DMS153 (cell line): Measurements from ENCODE around the gene L1CAM.

Experiments used
- DNase-seq: peaks from one replicate; lab custom pipeline; 2025; lab: John Stamatoyannopoulos, UW

Gene L1CAM, protein sequence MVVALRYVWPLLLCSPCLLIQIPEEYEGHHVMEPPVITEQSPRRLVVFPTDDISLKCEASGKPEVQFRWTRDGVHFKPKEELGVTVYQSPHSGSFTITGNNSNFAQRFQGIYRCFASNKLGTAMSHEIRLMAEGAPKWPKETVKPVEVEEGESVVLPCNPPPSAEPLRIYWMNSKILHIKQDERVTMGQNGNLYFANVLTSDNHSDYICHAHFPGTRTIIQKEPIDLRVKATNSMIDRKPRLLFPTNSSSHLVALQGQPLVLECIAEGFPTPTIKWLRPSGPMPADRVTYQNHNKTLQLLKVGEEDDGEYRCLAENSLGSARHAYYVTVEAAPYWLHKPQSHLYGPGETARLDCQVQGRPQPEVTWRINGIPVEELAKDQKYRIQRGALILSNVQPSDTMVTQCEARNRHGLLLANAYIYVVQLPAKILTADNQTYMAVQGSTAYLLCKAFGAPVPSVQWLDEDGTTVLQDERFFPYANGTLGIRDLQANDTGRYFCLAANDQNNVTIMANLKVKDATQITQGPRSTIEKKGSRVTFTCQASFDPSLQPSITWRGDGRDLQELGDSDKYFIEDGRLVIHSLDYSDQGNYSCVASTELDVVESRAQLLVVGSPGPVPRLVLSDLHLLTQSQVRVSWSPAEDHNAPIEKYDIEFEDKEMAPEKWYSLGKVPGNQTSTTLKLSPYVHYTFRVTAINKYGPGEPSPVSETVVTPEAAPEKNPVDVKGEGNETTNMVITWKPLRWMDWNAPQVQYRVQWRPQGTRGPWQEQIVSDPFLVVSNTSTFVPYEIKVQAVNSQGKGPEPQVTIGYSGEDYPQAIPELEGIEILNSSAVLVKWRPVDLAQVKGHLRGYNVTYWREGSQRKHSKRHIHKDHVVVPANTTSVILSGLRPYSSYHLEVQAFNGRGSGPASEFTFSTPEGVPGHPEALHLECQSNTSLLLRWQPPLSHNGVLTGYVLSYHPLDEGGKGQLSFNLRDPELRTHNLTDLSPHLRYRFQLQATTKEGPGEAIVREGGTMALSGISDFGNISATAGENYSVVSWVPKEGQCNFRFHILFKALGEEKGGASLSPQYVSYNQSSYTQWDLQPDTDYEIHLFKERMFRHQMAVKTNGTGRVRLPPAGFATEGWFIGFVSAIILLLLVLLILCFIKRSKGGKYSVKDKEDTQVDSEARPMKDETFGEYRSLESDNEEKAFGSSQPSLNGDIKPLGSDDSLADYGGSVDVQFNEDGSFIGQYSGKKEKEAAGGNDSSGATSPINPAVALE

DNA sequence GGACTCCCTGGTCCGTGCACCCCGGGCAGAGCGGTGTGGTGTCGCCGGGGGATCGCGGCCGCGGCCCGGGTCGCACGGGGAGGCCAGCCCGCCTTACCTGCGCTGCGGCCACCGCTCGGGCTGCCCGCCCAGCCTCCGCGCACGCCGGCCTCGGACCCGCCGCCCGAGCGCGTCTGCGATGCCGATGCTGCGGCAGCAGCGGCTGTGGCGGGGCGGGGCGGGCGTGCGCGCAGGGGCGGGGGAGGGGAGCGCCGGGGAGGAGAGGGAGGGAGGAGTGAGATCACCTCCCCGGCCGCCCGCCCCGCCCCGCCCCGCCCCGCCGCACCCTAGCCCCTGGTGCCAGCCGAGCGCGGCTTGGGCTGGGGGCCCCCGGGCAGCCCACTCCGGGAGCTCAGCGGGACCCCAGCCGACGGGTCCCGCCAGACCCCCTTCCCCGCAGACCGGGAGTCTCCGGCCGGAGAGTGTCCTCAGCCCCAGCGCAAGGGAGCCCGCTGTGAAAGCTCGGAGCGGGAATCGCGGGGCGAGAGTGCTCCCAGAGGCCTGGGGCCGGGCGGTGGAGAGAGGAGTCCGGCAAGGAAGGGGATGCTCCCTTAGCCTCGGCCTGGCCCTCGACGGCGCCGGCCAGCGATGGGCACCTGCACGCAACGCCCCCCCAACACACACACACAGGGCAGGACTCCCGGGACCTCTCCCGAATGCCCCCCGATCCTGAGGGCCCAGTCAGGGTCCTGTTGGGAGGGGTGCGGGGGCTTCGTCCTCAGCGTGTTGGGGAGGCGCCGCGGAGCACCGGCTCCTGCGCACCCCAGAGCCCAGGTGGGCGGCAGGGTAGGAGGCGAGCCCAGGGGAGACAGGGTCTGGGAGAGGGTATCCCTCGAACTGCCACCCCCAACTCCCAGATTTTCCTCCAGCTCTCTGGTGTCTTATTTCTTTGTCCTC is at the start of gene L1CAM:
L1CAM (minus strand) TSS at position 206 of the 936 bp plus-strand sequence. CDS start 10,337 bp downstream, outside the sequence.
- DNase-seq: no peak

- no peak for DNase-seq
Measured at GRCh38 chrX:153935326-153935851, 49.4 kb upstream of the L1CAM start.

DNA sequence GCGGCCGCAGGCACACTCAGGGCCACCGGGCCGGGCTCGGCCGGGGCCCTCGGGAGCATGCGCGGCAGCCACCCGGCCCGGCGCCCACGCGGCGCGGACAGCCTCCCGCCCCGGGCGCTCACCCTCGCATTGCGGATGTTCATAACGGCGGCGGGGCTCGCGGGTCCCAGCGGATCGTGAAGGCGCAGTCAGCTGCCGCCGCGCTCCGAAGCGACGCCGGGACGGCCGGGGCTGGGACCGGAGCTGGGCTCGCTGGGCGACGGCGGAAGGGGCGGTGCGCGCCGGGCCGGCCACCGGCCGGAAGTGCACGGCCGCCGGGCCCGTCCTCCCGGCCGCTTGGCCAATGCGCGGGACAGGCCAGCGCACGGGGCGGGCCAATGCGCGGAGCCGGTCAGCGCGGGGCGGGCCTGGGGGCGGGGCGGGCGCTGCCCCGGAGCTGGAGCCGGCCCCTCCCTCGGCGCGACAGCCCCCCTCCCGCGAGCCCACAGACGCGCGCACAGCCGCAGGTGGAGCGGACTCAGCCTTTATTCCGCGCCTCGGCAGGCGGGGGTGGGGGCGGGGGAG is 48.9 kb upstream of the L1CAM start, which contains the start of gene NAA10:
NAA10 (minus strand) TSS at position 276 of the 564 bp plus-strand sequence; CDS start at position 143, 133 bp downstream.
- DNase-seq: peak; percentile 53

DNA sequence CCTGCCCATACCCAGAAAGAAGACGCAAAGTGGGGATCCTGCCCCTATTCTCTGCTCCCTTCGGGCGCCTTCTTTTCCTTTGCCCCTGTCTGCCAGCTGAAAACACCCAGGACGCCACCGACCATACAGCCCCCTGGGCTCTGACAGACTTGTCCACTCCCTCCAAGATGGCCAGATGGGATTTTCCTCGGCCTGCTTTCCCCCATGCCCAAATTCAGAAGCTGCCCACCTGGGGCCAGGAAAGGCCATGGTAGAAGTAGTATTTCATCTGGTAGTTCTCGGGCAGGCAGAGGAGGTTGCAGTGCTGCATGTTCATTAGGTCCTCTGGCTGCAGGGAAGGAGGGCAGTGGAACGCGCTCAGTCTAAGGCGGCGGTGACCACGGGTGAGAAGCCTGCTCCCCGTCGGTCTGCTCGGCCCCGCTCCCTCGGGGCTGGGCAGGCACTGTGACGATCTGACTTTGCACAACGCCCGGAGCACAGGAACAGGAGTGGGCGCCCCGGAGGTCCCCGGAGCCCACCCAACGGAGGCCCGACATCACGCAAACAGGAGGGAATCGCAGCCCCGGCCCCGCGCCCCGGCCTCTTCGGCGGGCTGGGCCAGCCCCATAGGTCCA is 48.3 kb upstream of the L1CAM start:
- DNase-seq: no peak

DNA sequence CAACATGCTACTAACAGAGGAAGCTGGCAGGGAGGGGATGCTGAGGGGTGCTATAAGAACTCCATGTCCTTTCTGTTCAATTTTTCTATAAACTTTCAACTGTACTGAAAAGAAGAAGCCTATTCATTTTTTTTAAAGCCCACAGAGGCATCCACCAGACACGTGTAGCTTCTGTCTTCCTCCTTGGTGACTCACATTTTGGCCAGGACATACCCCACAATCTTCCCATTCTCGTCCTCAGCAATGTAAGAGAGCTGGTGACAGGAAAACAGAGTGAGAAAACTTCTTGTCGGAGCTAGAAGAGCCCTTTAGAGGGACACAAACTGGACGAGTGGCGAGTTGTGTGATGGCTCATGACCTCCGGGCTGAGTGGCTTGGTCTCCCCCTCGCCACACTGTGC is 47.8 kb upstream of the L1CAM start:
- no peak for DNase-seq

DNA sequence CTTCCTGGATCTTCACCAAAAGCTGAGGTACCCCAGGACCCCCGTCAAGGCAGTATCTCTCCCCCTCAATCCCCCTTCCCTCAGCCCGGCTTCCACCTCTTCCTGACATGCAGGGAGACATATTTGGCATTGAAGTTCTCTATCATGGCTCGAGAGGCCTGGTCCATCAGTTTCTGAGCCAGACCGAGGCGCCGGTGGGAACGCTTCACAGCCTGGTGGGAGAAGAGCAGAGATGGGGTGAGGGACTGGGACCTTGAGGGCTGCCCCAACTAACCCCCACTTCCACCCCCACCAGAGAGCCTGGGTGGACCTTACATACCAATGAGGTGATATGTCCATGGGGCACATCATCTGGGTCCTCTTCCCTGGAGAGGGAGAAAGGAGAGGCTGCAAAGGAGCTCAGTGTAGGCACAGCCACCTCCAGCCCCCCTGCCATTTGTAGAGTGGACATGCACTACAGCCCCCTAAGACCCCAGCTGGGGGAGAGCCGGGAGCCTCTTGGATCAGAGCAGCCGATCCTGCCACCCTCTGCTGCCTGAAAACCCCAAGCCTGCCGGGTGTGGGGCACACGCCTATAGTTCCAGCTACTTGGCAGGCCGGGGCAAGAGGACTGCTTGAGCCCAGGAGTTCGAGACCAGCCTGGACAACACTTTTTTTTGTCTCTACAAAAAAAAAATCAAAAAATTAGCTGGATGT is 46.4 kb upstream of the L1CAM start:
- DNase-seq: no peak

DNA sequence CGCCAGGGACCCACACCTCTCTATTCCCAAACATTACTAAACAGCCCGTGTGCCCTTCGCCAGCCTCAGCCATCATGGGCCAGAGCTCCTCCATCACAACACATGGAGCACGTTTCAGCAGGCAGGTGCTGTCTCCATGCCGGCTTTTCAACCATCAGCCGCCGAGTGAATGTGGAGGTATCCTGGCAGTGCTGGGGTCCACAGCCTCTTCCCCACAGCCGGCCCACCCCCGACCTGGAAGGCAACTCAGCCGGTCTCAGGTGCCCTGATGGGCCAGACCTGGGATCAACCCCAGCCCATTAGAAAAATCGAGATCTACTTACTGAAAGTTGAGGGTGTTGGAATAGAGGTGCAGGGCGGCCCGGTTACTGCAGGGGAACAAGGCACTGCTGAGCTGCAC is 45.8 kb upstream of the L1CAM start:
- DNase-seq: no peak

DNA sequence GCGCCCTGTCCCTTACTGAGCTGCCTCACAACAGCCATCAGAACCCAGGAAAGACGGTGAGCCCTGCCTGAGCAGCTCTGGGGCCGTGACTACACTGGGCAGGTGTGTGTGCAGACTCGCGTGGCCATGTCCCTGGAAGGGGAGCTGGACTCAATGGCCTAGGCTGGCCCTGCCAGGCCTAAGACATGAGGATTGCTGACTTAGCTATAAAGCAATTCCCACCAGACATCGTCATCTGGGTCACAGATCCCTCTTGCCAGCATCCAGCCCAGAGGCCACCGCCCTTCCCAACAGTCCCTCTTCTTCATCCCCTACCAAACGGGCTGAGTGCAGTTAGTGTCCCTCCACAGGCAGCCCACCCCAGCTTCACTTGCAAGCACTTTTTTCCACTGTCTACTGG is 45.2 kb upstream of the L1CAM start:
- DNase-seq: no peak

DNA sequence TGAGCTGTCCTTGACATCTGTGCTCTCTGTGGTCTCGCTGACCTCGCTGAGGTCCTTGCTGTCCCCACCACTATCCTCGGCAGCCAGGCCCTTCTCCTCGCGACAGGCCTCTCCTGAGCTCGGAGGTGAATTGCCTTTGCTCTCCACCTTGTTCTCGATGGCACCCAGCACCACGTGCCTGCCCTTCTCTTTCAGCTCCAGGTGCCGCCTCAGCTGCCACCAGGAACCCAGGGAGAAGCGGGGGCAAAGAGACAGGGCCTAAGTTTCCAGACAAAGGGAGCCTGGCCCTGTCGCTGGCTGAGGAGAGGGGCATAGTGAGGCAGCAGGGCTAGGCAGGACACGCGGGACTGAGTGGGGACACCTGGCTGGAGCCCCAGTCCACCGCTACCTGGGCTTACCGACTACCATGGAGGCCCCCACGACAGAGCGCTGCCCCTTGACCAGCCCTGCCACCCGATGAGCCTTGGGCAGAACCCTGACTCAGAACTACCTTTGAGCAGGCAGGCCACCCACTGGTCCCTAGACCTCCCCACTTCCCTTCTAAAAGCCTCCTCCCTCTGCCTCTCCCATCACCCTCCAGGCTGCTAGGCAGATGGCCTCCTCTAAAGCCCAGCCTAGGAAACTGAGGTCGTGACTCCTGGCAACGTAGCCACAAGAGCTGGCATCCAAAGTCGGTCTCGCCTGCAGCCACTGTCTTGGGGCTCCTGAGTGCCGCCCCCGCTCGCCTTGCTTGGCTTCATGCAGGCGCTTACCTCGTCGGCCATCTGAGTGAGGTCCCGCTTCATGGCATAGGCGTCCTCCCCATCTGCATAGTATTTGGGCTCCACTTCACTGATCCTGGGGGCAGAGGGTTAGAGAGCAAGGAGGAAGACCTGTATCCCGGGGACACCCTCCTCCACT is 44.3 kb upstream of the L1CAM start:
- no peak for DNase-seq

DNA sequence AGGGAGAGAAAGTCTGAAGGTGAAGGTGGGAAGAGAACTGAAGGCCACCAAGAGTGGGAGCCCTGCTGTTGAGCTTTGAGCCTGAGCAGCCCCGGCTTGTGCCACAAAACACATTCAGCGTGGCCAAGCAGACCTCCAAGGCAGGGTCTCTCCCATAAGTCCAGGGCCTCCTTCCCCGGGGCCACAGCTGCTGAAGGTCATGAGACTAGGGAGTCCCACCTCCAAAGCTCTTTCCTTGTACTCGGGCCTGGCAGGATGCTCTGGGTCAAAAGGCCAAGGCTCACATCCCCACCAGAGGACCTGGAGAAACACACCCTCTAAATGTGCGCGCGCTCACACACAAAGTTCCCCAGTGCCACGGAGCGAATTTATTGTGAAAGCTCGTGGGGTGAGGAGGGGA is 43.6 kb upstream of the L1CAM start:
- no peak for DNase-seq

GRCh38 chrX:153928846-153929245 is 42.9 kb upstream of the L1CAM start:
- no peak for DNase-seq

GRCh38 chrX:153927922-153928760 is 42.2 kb upstream of the L1CAM start:
- peak; percentile 99 for DNase-seq

GRCh38 chrX:153927672-153927921 is 41.6 kb upstream of the L1CAM start:
- DNase-seq: no peak

DNA sequence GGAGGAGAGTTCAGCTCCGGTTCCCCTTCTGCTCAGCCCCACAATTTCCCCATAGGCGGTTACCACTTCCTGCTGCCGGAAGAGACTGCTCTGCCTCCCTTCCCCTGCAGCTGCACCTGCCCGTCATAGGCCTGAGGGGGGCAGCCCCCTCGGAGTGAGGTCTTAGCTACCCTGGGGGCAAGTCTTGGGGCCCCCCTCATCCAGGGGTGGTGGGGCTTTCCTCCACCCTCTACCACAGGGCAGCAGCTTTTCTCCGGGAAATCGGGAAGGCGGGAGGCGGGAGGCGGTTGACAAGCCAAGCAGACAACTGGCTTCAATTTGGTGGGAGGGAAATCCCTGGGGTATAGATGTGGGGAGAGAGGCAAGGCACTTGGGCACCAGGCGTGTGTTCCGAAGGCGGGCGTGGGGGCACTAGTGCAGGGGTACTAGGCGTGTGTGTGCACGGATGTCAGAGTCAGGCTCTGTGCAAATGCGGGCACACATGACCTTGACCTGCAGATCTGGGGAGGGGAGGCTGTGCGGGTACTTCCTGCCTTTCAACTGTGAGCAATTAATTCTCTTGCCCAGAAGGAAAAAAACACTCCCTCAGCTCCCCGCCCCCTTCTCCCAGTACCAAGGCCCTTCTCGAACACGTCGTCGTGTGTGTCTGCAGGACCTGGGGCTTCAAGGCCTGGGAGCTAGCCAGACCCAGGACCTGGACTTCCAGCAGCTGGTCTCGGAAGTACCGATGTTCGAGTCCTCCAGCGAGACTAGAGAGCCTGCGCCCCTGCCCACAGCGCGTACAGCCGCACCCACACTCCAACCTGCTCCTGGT is 41.1 kb upstream of the L1CAM start:
- peak; percentile 71 for DNase-seq

- no peak for DNase-seq
Measured at GRCh38 chrX:153926552-153926857, 40.5 kb upstream of the L1CAM start.

GRCh38 chrX:153925739-153926551 is 40.0 kb upstream of the L1CAM start, which contains the start of gene ARHGAP4:
Gene ARHGAP4, minus strand, starts transcription at chrX:153926264. Its CDS starts 62 bp downstream, at chrX:153926202.
- DNase-seq: no peak
